DMS53 treated with DMSO at 0.1 percent for 48 hours (cell line): ENCODE results near the gene TNF.
A peak's percentile ranks its signal among the peaks of the same experiment; 100 is the strongest.

Source experiments
- DNase-seq: peaks from one replicate; lab custom pipeline; 2025; ENCODE audit not compliant: unreplicated experiment; lab: John Stamatoyannopoulos, UW

TNF gene

DNA sequence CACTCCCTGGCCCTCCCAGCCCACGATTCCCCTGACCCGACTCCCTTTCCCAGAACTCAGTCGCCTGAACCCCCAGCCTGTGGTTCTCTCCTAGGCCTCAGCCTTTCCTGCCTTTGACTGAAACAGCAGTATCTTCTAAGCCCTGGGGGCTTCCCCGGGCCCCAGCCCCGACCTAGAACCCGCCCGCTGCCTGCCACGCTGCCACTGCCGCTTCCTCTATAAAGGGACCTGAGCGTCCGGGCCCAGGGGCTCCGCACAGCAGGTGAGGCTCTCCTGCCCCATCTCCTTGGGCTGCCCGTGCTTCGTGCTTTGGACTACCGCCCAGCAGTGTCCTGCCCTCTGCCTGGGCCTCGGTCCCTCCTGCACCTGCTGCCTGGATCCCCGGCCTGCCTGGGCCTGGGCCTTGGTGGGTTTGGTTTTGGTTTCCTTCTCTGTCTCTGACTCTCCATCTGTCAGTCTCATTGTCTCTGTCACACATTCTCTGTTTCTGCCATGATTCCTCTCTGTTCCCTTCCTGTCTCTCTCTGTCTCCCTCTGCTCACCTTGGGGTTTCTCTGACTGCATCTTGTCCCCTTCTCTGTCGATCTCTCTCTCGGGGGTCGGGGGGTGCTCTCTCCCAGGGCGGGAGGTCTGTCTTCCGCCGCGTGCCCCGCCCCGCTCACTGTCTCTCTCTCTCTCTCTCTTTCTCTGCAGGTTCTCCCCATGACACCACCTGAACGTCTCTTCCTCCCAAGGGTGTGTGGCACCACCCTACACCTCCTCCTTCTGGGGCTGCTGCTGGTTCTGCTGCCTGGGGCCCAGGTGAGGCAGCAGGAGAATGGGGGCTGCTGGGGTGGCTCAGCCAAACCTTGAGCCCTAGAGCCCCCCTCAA lies 3.1 kb upstream of the TNF start, which contains the start of gene LTA:
Gene LTA, plus strand, starts transcription at position 249 of the 871 bp plus-strand sequence. Its CDS starts 454 bp downstream, at position 703.
- no peak for DNase-seq

DNA sequence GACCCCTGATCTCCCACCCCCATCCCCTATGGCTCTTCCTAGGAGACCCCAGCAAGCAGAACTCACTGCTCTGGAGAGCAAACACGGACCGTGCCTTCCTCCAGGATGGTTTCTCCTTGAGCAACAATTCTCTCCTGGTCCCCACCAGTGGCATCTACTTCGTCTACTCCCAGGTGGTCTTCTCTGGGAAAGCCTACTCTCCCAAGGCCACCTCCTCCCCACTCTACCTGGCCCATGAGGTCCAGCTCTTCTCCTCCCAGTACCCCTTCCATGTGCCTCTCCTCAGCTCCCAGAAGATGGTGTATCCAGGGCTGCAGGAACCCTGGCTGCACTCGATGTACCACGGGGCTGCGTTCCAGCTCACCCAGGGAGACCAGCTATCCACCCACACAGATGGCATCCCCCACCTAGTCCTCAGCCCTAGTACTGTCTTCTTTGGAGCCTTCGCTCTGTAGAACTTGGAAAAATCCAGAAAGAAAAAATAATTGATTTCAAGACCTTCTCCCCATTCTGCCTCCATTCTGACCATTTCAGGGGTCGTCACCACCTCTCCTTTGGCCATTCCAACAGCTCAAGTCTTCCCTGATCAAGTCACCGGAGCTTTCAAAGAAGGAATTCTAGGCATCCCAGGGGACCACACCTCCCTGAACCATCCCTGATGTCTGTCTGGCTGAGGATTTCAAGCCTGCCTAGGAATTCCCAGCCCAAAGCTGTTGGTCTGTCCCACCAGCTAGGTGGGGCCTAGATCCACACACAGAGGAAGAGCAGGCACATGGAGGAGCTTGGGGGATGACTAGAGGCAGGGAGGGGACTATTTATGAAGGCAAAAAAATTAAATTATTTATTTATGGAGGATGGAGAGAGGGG lies 1.9 kb upstream of the TNF start:
- no peak for DNase-seq

DNA sequence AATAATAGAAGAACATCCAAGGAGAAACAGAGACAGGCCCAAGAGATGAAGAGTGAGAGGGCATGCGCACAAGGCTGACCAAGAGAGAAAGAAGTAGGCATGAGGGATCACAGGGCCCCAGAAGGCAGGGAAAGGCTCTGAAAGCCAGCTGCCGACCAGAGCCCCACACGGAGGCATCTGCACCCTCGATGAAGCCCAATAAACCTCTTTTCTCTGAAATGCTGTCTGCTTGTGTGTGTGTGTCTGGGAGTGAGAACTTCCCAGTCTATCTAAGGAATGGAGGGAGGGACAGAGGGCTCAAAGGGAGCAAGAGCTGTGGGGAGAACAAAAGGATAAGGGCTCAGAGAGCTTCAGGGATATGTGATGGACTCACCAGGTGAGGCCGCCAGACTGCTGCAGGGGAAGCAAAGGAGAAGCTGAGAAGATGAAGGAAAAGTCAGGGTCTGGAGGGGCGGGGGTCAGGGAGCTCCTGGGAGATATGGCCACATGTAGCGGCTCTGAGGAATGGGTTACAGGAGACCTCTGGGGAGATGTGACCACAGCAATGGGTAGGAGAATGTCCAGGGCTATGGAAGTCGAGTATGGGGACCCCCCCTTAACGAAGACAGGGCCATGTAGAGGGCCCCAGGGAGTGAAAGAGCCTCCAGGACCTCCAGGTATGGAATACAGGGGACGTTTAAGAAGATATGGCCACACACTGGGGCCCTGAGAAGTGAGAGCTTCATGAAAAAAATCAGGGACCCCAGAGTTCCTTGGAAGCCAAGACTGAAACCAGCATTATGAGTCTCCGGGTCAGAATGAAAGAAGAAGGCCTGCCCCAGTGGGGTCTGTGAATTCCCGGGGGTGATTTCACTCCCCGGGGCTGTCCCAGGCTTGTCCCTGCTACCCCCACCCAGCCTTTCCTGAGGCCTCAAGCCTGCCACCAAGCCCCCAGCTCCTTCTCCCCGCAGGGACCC lies 981 bp upstream of the TNF start:
- no peak for DNase-seq

DNA sequence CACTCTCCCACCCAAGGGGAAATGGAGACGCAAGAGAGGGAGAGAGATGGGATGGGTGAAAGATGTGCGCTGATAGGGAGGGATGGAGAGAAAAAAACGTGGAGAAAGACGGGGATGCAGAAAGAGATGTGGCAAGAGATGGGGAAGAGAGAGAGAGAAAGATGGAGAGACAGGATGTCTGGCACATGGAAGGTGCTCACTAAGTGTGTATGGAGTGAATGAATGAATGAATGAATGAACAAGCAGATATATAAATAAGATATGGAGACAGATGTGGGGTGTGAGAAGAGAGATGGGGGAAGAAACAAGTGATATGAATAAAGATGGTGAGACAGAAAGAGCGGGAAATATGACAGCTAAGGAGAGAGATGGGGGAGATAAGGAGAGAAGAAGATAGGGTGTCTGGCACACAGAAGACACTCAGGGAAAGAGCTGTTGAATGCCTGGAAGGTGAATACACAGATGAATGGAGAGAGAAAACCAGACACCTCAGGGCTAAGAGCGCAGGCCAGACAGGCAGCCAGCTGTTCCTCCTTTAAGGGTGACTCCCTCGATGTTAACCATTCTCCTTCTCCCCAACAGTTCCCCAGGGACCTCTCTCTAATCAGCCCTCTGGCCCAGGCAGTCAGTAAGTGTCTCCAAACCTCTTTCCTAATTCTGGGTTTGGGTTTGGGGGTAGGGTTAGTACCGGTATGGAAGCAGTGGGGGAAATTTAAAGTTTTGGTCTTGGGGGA lies 754 bp downstream of the TNF start:
- DNase-seq: no peak

DNA sequence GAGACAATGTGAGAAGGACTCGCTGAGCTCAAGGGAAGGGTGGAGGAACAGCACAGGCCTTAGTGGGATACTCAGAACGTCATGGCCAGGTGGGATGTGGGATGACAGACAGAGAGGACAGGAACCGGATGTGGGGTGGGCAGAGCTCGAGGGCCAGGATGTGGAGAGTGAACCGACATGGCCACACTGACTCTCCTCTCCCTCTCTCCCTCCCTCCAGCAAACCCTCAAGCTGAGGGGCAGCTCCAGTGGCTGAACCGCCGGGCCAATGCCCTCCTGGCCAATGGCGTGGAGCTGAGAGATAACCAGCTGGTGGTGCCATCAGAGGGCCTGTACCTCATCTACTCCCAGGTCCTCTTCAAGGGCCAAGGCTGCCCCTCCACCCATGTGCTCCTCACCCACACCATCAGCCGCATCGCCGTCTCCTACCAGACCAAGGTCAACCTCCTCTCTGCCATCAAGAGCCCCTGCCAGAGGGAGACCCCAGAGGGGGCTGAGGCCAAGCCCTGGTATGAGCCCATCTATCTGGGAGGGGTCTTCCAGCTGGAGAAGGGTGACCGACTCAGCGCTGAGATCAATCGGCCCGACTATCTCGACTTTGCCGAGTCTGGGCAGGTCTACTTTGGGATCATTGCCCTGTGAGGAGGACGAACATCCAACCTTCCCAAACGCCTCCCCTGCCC lies 1.7 kb downstream of the TNF start:
- no peak for DNase-seq

DNA sequence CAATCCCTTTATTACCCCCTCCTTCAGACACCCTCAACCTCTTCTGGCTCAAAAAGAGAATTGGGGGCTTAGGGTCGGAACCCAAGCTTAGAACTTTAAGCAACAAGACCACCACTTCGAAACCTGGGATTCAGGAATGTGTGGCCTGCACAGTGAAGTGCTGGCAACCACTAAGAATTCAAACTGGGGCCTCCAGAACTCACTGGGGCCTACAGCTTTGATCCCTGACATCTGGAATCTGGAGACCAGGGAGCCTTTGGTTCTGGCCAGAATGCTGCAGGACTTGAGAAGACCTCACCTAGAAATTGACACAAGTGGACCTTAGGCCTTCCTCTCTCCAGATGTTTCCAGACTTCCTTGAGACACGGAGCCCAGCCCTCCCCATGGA lies 2.2 kb downstream of the TNF start:
- DNase-seq: no peak

DNA sequence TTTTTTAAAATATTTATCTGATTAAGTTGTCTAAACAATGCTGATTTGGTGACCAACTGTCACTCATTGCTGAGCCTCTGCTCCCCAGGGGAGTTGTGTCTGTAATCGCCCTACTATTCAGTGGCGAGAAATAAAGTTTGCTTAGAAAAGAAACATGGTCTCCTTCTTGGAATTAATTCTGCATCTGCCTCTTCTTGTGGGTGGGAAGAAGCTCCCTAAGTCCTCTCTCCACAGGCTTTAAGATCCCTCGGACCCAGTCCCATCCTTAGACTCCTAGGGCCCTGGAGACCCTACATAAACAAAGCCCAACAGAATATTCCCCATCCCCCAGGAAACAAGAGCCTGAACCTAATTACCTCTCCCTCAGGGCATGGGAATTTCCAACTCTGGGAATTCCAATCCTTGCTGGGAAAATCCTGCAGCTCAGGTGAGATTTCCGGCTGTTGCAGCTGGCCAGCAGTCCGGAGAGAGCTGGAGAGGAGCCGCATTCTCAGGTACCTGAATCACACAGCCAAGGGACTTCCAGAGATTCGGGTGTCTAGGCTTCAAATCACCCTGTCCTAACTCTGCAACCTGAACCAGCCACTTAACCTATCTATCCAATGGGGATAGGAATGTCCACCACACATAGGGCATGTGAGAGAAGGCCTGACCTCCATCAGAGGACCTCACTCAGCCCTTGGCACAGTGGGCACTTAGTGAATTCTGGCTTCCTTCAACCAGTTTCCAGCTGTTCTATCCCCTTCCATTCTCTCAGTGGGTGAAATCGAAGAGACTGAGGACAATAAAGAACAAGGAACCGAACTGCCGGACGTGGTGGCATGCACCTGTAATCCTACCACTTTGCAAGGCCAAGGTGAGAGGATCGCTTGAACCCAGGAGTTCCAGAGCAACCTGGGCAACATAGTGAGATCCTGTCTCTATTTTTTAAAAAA lies 3.1 kb downstream of the TNF start:
- no peak for DNase-seq

DNA sequence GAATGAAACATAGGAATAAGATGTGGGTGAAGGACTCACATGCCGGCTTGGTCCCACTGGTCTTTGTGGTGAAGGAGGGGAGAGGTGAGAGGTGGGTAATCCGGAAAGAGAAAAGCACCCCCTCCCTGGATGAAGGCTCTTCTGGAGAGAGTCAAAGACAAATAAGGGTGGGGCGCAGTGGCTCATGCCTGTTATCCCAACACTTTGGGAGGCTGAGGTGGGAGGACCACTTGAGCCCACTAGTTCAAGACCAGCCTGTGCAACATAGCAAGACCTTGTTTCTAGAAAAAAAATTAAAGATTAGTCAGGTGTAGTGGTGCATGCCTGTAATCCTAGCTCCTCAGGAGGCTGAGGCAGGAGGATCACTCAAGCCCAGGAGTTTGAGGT lies 3.7 kb downstream of the TNF start:
- no peak for DNase-seq

DNA sequence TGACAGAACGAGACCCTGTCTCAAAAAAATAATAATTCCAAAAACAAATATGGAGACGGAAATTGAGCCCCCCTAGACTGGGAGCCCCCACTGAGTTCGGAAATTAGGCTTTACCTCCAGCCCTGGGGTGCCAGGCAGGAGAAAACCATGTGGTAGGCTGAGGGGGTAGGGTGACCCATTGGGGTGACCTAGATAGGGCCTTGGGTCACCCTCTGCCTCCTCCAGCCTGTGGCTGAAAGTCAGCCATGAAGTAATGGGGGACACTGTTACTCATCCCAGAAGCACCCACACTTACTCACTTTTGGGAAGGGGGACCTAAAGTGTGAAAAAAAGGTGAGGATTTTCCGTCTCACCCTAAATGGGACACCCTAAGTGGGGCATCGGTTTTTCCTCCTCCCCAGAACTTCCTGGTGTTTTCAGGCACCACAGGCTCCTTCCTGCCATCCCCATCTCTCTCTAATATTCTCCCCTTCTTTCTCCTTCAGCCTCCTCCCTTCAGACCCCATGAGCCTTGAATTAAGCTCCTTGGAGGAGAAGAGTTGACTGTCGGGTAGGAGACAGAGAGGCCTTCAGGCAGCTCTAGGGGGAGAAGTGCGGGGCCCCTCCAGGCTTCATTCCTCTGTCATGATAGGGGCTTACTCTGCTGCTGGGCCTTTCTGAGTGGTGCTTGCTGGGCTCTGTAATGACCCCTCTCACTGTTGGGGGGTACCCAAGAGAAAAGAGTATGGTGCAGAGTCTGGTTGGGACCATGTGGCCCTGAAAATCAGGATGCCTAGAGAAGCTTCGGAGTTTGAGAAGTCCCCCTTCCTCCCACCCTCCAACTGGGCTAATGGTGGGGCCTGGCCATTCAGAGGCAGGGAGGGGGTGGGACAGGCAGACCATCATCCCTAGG lies 4.4 kb downstream of the TNF start:
- no peak for DNase-seq

DNA sequence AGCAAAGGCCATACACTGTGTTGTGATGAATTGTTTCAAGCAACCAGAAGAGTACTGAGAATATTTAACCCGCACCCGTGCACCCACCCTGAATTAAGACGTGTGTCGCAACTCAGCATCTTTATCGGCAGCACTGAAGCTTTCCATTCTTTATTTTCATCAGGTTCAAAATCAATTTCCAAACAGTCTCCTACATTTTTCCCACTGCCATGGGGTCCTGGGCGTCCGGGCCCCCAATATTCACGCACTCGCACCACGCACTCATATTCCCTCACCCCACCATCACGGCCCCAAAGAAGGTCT lies 5.0 kb downstream of the TNF start:
- no peak for DNase-seq

DNA sequence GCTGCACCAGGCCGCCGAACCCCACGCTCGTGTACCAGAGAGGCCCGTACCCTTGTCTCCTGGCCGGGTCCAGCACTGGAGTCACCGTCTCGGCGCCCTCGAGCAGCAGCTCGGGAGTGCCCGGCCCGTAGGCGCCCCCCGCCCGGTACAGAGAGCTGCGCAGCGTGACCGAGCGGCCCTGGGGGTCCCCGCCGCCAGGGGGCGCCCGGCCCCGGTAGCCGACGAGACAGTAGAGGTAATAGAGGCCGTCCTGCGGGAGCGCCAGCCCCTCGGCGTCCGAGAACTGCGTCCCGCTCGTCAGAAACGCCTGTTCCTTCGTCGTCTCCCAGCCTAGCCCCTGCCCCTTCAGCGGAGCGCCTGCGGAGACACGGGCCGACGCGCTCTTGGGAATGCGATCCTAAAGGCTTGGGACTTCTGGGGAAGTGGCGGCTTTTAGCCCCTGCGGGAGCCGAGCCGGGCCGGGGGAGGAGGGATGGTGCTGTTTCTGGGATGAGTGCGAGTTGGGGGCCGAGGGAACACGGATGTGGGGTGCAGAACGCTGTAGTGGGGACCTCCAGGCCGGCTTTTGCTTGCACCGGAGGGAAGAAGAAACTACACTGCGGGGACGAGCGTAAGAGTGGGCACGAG lies 5.6 kb downstream of the TNF start:
- DNase-seq: peak; percentile 62

DNA sequence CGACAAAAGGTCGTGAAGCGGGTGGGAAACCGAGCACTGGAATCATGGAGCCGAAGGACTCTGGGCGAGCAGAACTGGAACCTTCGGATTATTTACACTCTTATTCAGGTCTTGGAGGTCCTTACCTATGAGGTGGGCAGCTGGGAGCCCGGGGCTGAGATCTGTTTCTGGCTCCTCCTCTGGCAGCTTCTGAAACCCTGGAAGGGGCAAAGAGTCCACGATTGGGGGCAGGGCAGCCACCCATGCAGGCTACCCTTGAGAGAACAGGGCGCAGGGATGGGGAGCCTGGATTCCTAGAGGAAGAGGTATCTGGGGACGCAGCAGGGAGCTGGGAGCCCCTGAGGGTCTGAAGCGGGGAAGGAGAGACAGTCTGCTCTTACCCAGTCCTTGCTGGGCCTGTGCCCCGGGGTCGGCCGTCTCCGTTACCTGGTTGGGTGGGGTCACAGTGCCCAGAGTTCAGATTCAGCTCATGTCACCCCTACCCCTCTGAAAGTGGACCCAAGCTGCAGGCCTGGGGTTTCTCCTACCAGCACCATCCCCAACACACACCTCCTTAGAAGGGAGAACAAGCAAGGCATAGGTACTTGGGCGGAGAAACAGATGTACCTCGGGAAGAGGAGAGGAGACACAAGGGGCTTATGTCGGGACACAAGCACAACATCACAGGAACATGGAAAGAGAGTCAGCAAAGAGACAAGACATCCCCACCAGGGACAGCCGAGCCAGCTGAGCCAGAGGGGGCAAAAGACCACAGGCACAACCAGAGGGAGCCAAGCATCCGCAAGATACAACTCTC lies 6.3 kb downstream of the TNF start:
- no peak for DNase-seq

DNA sequence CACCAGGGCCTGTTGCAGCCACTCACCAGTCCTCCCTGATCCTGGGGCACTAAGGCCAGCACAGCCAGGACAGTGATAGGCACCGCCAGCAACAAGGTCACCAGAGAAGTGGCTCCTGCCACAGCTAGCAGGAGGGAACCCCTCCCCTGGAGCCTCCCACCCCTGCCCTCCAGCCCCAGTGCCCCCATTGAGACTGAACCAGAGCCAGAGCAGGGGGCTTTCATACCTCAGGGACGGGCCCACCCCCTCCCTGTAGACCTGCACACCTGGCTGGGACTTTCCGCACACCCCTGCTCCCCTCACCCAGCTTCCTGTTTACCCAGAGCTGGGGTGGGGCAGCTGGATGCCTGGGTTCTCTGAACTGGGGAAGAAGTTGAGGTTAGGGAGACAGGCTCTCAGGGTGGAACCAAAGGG lies 6.9 kb downstream of the TNF start, which contains the start of gene LTB:
Gene LTB, minus strand, starts transcription at position 195 of the 414 bp plus-strand sequence. Its CDS starts 7 bp downstream, at position 188.
- DNase-seq: no peak

DNA sequence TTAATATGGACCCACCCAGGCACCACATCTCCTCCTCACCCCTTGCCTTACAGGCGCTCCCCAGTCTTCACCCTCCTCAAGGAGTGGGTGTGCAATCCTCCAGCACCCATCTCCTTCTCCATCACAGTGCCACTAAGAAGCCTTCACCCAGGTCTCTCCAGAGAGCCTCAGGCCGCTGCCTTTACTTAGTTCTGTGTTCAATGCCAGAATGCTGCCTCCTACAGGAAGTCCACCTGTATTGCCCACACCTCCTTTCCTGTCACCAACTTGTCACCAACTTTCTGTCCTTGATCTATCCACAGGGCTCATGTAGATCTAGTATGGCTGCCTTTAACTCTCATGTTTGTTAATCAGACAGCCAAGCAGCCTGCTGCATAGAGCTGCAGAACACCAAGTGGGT lies 10.1 kb downstream of the TNF start:
- DNase-seq: no peak

DNA sequence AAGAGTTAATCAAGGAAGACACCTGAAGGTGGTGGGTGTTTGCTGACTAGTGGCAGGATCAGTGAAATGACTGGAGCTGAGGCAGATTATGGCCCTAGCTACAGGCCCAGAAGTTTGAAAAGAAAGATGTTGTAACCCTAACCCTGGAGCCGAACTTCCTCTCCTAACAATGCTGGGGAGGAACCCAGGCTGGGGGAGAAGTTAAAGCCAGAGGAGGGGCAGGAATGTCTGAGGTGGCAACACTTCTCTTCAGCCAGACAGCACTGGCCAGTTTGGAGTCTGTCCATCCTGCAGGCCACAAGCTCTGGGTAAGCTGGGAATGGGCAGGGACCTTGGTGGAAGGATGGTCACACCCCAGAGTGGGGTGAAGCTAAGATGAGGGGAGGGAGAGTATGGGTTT lies 10.6 kb downstream of the TNF start, which contains the start of gene LST1:
Gene LST1, plus strand, starts transcription at position 270 of the 400 bp plus-strand sequence. CDS start 1,023 bp downstream, outside the sequence.
- DNase-seq: no peak

DNA sequence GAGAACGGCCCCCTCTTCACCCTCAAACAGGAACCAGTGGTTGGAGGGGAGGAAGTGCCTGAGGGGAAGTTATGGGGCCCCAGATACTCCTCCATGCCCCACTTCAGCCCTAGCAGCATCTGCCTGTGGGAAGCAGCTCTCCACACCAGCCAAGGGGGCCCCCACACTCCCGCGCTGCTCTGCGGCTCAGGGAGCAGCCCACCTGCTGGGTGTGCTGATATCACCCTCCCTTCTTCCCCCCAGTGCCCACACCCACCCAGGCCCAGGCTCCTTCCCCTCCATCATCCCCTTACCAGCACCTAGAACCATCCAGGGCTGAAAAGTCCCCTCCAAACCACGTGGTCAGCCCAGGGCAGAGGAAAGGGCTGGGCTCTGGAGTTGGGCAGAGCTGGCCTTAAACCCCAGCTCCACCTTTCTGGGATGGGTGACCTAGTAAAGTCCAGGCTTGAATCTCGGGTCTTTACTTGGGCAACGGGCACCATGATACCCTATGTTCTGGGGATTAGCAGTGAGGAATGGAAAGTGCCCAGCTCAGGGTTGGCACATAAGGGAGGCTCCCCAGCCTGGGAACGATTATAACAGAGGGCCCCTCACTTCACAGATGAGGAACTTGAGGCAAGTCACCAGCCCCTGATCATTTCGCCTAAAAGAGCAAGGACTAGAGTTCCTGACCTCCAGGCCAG lies 11.4 kb downstream of the TNF start:
- DNase-seq: no peak
